GM12878 (cell line): Measurements from ENCODE around the gene P2RX7. TPM values are rescaled to one million over a fixed set of nuclear protein-coding genes. Genes with fewer than 3 reads are reported as not detected.

Experiments used
- ATAC-seq: fragments of 200-7000 bp; cut with Tn5 transposase; 3 replicates; pipeline ENCODE4 v1.9.1; 2020; ENCODE audit warnings: mild to moderate bottlenecking, moderate library complexity
- BruUV-seq: library from RNA; stranded (reverse); fragments of 400-500 nt; replicated peaks from 2 replicates; lab custom pipeline; 2021; lab: Mats Ljungman, UMichigan
- CTCF ChIA-PET: fragments of 300-600 bp; sonication (Branson Sonifier 250); formaldehyde crosslinking; extraction: SDS; loops from one replicate; lab custom pipeline; 2021; ENCODE audit warnings: inconsistent platforms; lab: Yijun Ruan, JAX
- POLR2A ChIA-PET: fragments of 350-600 bp; formaldehyde crosslinking; extraction: SDS; loops from one replicate; lab custom pipeline; 2021; ENCODE audit warnings: inconsistent platforms; lab: Charles Lee
- RAD21 ChIA-PET: fragments of 300-600 bp; sonication (Branson Sonifier 250); formaldehyde crosslinking; loops from one replicate; lab custom pipeline; 2023; ENCODE audit warnings: antibody characterized with exemption; ENCODE audit not compliant: unreplicated experiment; lab: Charles Lee
- SMC1A ChIA-PET: fragments of 300-600 bp; sonication (Branson Sonifier 250); formaldehyde crosslinking; loops from one replicate; lab custom pipeline; 2023; ENCODE audit not compliant: unreplicated experiment, uncharacterized antibody; lab: Charles Lee
- DNase-seq: peaks from one replicate; pipeline ENCODE4 v3.0.0-alpha.2; 2011; ENCODE audit warnings: low read depth, low spot score
- FAIRE-seq: peaks from 3 replicates; lab custom pipeline; 2011; peaks lifted over from hg19 to GRCh38; lab: Jason Lieb, UNC
- H2AFZ ChIP-seq: 2 replicates; pipeline ENCODE4 v1.6.0; 2011; ENCODE audit warnings: low read depth, low read length, control low read depth; ENCODE audit not compliant: control insufficient read depth
- H3K27ac ChIP-seq: 2 replicates; pipeline ENCODE4 v1.5.1; 2011; ENCODE audit warnings: control low read depth; ENCODE audit not compliant: control insufficient read depth, insufficient read depth
- H3K27me3 ChIP-seq, 2 experiments: replicated peaks in 1 of 2; 2 replicates each; pipeline versions ENCODE4 v1.6.0 to v1.6.1; 2011; ENCODE audit warnings: low read length in 1 of 2; ENCODE audit not compliant: control insufficient read depth in 2 of 2, insufficient read depth in 2 of 2
- H3K36me3 ChIP-seq, 2 experiments: 2 replicates each; pipeline ENCODE4 v1.5.1; 2011; ENCODE audit warnings: low read length in 1 of 2; ENCODE audit not compliant: control insufficient read depth in 2 of 2, insufficient read depth in 2 of 2
- H3K4me1 ChIP-seq: 2 replicates; pipeline ENCODE4 v1.6.1; 2011; ENCODE audit warnings: mild to moderate bottlenecking, low read length, moderate library complexity, mixed read lengths; ENCODE audit not compliant: control insufficient read depth, insufficient read depth
- H3K4me2 ChIP-seq: 2 replicates; pipeline ENCODE4 v1.6.0; 2011; ENCODE audit warnings: control low read depth; ENCODE audit not compliant: control insufficient read depth, insufficient read depth
- H3K4me3 ChIP-seq: fragments of 200-600 bp; sonication (generic); 2 replicates; pipeline ENCODE4 v1.5.1; 2016
- H3K79me2 ChIP-seq: 2 replicates; pipeline ENCODE4 v1.6.0; 2011; ENCODE audit warnings: low read length; ENCODE audit not compliant: control insufficient read depth, insufficient read depth
- H3K9ac ChIP-seq: 2 replicates; pipeline ENCODE4 v1.8.0; 2011; ENCODE audit warnings: low read length, control low read depth, mixed read lengths; ENCODE audit not compliant: control insufficient read depth, insufficient read depth
- H3K9me3 ChIP-seq: replicated peaks from 3 replicates; pipeline ENCODE4 v1.5.1; 2011; ENCODE audit warnings: mild to moderate bottlenecking, low read length; ENCODE audit not compliant: control insufficient read depth, insufficient read depth
- H4K20me1 ChIP-seq: 2 replicates; pipeline ENCODE4 v1.6.0; 2011; ENCODE audit not compliant: control insufficient read depth, insufficient read depth
- BCL11A ChIP-seq: IDR thresholded peaks from 2 replicates; pipeline ENCODE4 v1.6.1; 2011; ENCODE audit warnings: low read depth, low read length
- EED ChIP-seq: sonication (generic); IDR thresholded peaks from 2 replicates; pipeline ENCODE4 v1.6.1; 2016; ENCODE audit warnings: antibody characterized with exemption, low read depth
- HDAC6 ChIP-seq: fragments of 200-600 bp; sonication (generic); IDR thresholded peaks from one replicate; pipeline ENCODE4 v1.8.0; 2017; ENCODE audit warnings: antibody characterized with exemption; ENCODE audit not compliant: unreplicated experiment
- IKZF1 ChIP-seq: fragments of 450-650 bp; conservative IDR thresholded peaks from 2 replicates; pipeline ENCODE4 v1.6.1; 2017; ENCODE audit warnings: antibody characterized with exemption, mild to moderate bottlenecking
- IKZF2 ChIP-seq, 2 experiments: fragments of 450-650 bp; IDR thresholded peaks; 2 replicates each; pipeline ENCODE4 v1.6.1; 2017; ENCODE audit warnings: mild to moderate bottlenecking in 2 of 2, moderate library complexity in 2 of 2
- JUNB ChIP-seq: IDR thresholded peaks from 2 replicates; pipeline ENCODE4 v1.6.1; 2016; ENCODE audit warnings: antibody characterized with exemption, mild to moderate bottlenecking
- KAT2A ChIP-seq: conservative IDR thresholded peaks from 2 replicates; pipeline ENCODE4 v1.6.1; 2011; ENCODE audit warnings: low read depth, low read length; ENCODE audit not compliant: control insufficient read depth
- MEF2A ChIP-seq: IDR thresholded peaks from 2 replicates; pipeline ENCODE4 v1.6.1; 2011; ENCODE audit warnings: low read depth, mild to moderate bottlenecking, low read length, moderate library complexity; ENCODE audit not compliant: insufficient read depth
- NBN ChIP-seq: fragments of 450-650 bp; IDR thresholded peaks from 2 replicates; pipeline ENCODE4 v1.6.1; 2016
- NR2F1 ChIP-seq: fragments of 450-650 bp; conservative IDR thresholded peaks from 2 replicates; pipeline ENCODE4 v1.6.1; 2017; ENCODE audit warnings: mild to moderate bottlenecking
- SPI1 ChIP-seq: IDR thresholded peaks from 2 replicates; pipeline ENCODE4 v1.6.1; 2011; ENCODE audit warnings: low read depth, mild to moderate bottlenecking, low read length, moderate library complexity, borderline replicate concordance; ENCODE audit not compliant: insufficient read depth
- TCF12 ChIP-seq: IDR thresholded peaks from 2 replicates; pipeline ENCODE4 v1.6.1; 2011; ENCODE audit warnings: low read depth, mild to moderate bottlenecking, low read length
- ZSCAN29 ChIP-seq: fragments of 450-650 bp; IDR thresholded peaks from 2 replicates; pipeline ENCODE4 v1.6.1; 2017; ENCODE audit warnings: mild to moderate bottlenecking, moderate library complexity
- WGBS: methylation state at CpG from one replicate; pipeline ENCODE4 v1.1.6; 2016; ENCODE audit warnings: low lambda C conversion rate; ENCODE audit not compliant: insufficient replicate concordance, insufficient coverage; ENCODE audit errors: missing lambda C conversion rate; 5-methylcytosine and 5-hydroxymethylcytosine counted together
- in situ Hi-C: fragments of 300-500 bp; cut with MboI; formaldehyde crosslinking; loops from 9 replicates; pipeline ENCODE4 v1.14.3; 2018; ENCODE audit warnings: mixed read lengths
- intact Hi-C: fragments of 100-400 bp; cut with micrococcal nuclease; formaldehyde crosslinking; loops from one replicate; pipeline ENCODE4 v1.14.2; 2022; ENCODE audit not compliant: unreplicated experiment
- polyA plus RNA-seq, 11 experiments: library from polyadenylated mRNA; depleted of rRNA in 4 of 11; unstranded in 6 of 11; stranded (reverse) in 5 of 11; fragments of >200 nt; fragmentation: Nextera tagmentation in 4 of 11; fragmentation: Illumina TruSeq in 1 of 11; extraction: Ambion mirVana in 4 of 11; extraction: Trizol in 1 of 11; gene quantifications; 1 replicate in 1 of 11; 2 replicates in 10 of 11; pipeline versions ENCODE4 v1.2.1 to v1.2.3, GENCODE V29; 2011 to 2016; ENCODE audit warnings: inconsistent platforms in 2 of 11, missing spikeins in 2 of 11, low read depth in 1 of 11
- total RNA-seq, 4 experiments: library from RNA; depleted of rRNA in 3 of 4; stranded (reverse); fragments of >200 nt in 3 of 4; fragmentation: Illumina TruSeq in 1 of 4; extraction: Trizol in 1 of 4; gene quantifications; 2 replicates each; pipeline versions ENCODE4 v1.2.1 to v1.2.3, GENCODE V29; 2013 to 2021
- TF ChIP-seq, protein P1 (sequence below): fragments of 450-650 bp; formaldehyde crosslinking; IDR thresholded peaks from 2 replicates; pipeline ENCODE4 v1.4.0; 2022; ENCODE audit warnings: mild to moderate bottlenecking, moderate library complexity
- TF ChIP-seq, protein P2 (sequence below): IDR thresholded peaks from 2 replicates; pipeline ENCODE4 v1.6.1; 2012; ENCODE audit warnings: low read depth, low read length, improper control_type of control experiment

Gene P2RX7
- total and polyA plus RNA-seq, 10 of the 15 experiments (the other 5 are each of a cell fraction or from before 2014, with no cell fraction given), result 0.74 to 2.6 (median 1.5) TPM

DNA sequence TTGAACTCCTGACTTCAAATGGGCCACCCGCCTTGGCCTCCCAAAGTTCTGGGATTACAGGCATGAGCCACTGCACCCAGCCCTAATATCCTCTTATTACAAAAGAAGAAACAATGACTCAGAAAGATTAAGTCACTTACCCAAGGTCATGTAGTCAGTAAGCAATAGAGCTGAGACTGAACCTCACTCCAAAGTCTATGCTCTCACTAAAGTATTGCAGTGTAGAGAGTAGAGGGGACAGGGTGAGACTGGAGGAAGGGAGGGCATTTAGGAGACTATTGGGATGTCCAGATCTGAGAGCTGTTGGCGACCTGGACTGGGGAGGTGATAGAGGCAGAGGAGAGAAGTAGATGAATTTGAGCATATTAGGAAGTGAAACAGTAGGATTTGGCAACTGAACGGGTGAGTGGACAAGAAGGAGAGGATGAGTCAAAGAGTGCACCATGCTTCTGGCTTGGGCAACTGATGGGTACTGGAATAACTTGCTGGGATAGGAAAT is 11.8 kb downstream of the P2RX7 start:
- ATAC-seq (peak; percentile 77), FAIRE-seq (no peak), DNase-seq (no peak)
- Histone ChIP-seq H2AFZ (peak overlapping the region; percentile 60), H3K4me3 (no peak overlapping the region), H3K9ac (no peak overlapping the region), H3K27ac (peak overlapping the region; percentile 67), H3K4me1 (peaks cover 25% of the 10 kb centered on the region), H3K27me3 (no peaks in the 10 kb centered on the region), H3K79me2 (no peaks in the 10 kb centered on the region), H3K9me3 (no peaks in the 10 kb centered on the region; the same call in 2 of the 3 replicates), H4K20me1 (no peaks in the 10 kb centered on the region), H3K4me2 (peak overlapping the region; percentile 90), H3K36me3 (no peaks in the 10 kb centered on the region)
- intact Hi-C loops (no loop called here), in situ Hi-C loops (no loop called here)
- POLR2A ChIA-PET, result interaction anchor here (2.7 kb wide), 1 partner anchor 12 kb away, joined by 11 read pairs; the partner anchor contains the start of gene P2RX7
- 17% methylated on average over 3 of the region's 3 CpGs for WGBS
- BruUV-seq, result no TSS peak
- CTCF ChIA-PET, result interaction anchor here (0.7 kb wide), 1 partner anchor 54 kb away, joined by 3 read pairs; no protein-coding TSS in a partner anchor
- peak; percentile 26 for TF ChIP-seq IKZF1
- TF ChIP-seq SPI1, result peak; percentile 63; the same call in 1 of the 2 replicates
- 0 out of 2 replicates have a peak, but pooled peaks have one; percentile 1 for TF ChIP-seq JUNB
- TF ChIP-seq TCF12, result no peak
- no peak for TF ChIP-seq HDAC6
- peak; percentile 39 to 49 for TF ChIP-seq IKZF2 (IDR thresholded peaks at IDR 0.05)
- TF ChIP-seq EED, result peak; percentile 88
- RAD21 ChIA-PET, result interaction anchor here (1.7 to 1.9 kb wide), 2 partner anchors 20 to 84 kb away, joined by 4 to 8 read pairs; no protein-coding TSS in a partner anchor
- SMC1A ChIA-PET, result interaction anchor here (2.6 kb wide), 1 partner anchor 12 kb away, joined by 10 read pairs; the partner anchor contains the start of gene P2RX7

DNA sequence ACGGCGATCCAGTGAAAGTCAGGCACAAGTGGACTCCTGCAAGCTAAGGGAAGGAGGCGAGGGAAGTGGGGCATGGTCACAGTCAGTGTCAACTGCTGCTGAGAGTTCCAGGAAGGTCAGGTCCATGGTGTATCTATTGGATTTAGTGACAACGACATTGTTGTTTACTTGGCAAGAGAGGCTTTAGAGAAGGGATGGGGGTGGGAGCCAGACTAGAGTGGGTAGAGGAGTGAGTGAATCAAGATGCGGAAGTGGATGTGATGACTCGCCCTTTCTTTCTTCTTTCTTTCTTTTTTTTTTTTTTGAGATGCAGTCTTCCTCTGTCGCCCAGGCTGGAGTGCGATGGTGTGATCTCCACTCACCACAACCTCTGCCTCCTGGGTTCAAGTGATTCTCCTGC is 12.5 kb downstream of the P2RX7 start:
- ChIA-PET POLR2A (interaction anchor here (0.7 kb wide), 1 partner anchor 44 kb away, joined by 3 read pairs; no protein-coding TSS in a partner anchor), SMC1A (no interaction called here), RAD21 (no interaction called here), CTCF (no interaction called here)
- ATAC-seq (no peak), FAIRE-seq (no peak), DNase-seq (no peak)
- no peaks in the 10 kb centered on the region; the same call in 2 of the 3 replicates for H3K9me3 ChIP-seq
- H3K36me3 ChIP-seq, result no peaks in the 10 kb centered on the region
- WGBS, result 87% methylated on average over 7 of the region's 8 CpGs
- H3K4me1 ChIP-seq, result peaks cover 25% of the 10 kb centered on the region
- no peaks in the 10 kb centered on the region for H3K27me3 ChIP-seq
- no peaks in the 10 kb centered on the region for H4K20me1 ChIP-seq
- in situ Hi-C loops (no loop called here), intact Hi-C loops (no loop called here)
- H3K4me3 ChIP-seq, result peak overlapping the region; percentile 34; the same call in 1 of the 2 replicates
- no peak overlapping the region; the same call in 1 of the 2 replicates for H2AFZ ChIP-seq
- H3K27ac ChIP-seq, result no peak overlapping the region
- H3K4me2 ChIP-seq, result no peak overlapping the region
- no peaks in the 10 kb centered on the region for H3K79me2 ChIP-seq
- BruUV-seq, result no TSS peak
- H3K9ac ChIP-seq, result no peak overlapping the region
- TF ChIP-seq ZSCAN29 (no peak), NR2F1 (no peak), NBN (no peak), KAT2A (no peak), MEF2A (no peak), BCL11A (no peak)
- TF ChIP-seq, protein P1, sequence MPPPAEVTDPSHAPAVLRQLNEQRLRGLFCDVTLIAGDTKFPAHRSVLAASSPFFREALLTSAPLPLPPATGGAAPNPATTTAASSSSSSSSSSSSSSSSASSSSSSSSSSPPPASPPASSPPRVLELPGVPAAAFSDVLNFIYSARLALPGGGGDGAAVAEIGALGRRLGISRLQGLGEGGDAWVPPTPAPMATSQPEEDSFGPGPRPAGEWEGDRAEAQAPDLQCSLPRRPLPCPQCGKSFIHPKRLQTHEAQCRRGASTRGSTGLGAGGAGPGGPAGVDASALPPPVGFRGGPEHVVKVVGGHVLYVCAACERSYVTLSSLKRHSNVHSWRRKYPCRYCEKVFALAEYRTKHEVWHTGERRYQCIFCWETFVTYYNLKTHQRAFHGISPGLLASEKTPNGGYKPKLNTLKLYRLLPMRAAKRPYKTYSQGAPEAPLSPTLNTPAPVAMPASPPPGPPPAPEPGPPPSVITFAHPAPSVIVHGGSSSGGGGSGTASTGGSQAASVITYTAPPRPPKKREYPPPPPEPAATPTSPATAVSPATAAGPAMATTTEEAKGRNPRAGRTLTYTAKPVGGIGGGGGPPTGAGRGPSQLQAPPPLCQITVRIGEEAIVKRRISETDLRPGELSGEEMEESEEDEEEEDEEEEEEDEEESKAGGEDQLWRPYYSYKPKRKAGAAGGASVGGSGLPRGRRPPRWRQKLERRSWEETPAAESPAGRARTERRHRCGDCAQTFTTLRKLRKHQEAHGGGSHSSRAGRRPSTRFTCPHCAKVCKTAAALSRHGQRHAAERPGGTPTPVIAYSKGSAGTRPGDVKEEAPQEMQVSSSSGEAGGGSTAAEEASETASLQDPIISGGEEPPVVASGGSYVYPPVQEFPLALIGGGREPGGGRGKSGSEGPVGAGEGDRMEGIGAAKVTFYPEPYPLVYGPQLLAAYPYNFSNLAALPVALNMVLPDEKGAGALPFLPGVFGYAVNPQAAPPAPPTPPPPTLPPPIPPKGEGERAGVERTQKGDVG (CRISPR knock-in tag), result no peak
- TF ChIP-seq, protein P2, sequence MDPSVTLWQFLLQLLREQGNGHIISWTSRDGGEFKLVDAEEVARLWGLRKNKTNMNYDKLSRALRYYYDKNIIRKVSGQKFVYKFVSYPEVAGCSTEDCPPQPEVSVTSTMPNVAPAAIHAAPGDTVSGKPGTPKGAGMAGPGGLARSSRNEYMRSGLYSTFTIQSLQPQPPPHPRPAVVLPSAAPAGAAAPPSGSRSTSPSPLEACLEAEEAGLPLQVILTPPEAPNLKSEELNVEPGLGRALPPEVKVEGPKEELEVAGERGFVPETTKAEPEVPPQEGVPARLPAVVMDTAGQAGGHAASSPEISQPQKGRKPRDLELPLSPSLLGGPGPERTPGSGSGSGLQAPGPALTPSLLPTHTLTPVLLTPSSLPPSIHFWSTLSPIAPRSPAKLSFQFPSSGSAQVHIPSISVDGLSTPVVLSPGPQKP, result no peak
